ENCODE results near the gene NPLOC4.

Gene NPLOC4

GRCh38 chr17:81539961-81540675 lies 96.8 kb downstream of the NPLOC4 start:
- Histone ChIP-seq H3K36me3 (ENCODE audit: insufficient read depth, low read length) (peaks cover 58% of the 10 kb centered on the region), H3K9me3 (ENCODE audit: insufficient read depth, low read length, severe bottlenecking) (no peaks in the 10 kb centered on the region), H2AFZ (ENCODE audit: low read depth, low read length) (no peak overlapping the region), H3K4me3 (ENCODE audit: low read depth in 1 of 2, low read length in 2 of 2) (no peak overlapping the region), H4K20me1 (ENCODE audit: insufficient read depth, low read length) (peaks cover 18% of the 10 kb centered on the region), H3K27me3 (ENCODE audit: insufficient read depth, low read length, poor library complexity) (no peaks in the 10 kb centered on the region), H3K4me1 (ENCODE audit: insufficient read depth, low read length) (no peaks in the 10 kb centered on the region), H3K27ac (ENCODE audit: low read length) (no peak overlapping the region), H3K9ac (ENCODE audit: low read depth, low read length) (no peak overlapping the region), H3K4me2 (ENCODE audit: insufficient read depth, low read length) (no peak overlapping the region), H3K79me2 (ENCODE audit: insufficient read depth, low read length) (no peaks in the 10 kb centered on the region)
- ATAC-seq (ENCODE audit: insufficient read depth, low read depth), result no peak
- TF ChIP-seq CTCF (IDR thresholded peaks at IDR 0.05; ENCODE audit: borderline replicate concordance, extremely low read depth, low read length, poor library complexity, severe bottlenecking) (no peak), EZH2 (IDR thresholded peaks at IDR 0.05; ENCODE audit: borderline replicate concordance, low read depth, low read length, severe bottlenecking) (no peak)
- DNase-seq, result no peak

- Histone ChIP-seq H4K20me1 (ENCODE audit: insufficient read depth, low read length) (peaks cover 22% of the 10 kb centered on the region), H2AFZ (ENCODE audit: low read depth, low read length) (no peak overlapping the region), H3K4me1 (ENCODE audit: insufficient read depth, low read length) (no peaks in the 10 kb centered on the region), H3K36me3 (ENCODE audit: insufficient read depth, low read length) (peaks cover 55% of the 10 kb centered on the region), H3K4me2 (ENCODE audit: insufficient read depth, low read length) (no peak overlapping the region), H3K27ac (ENCODE audit: low read length) (no peak overlapping the region), H3K27me3 (ENCODE audit: insufficient read depth, low read length, poor library complexity) (no peaks in the 10 kb centered on the region), H3K9ac (ENCODE audit: low read depth, low read length) (no peak overlapping the region), H3K9me3 (ENCODE audit: insufficient read depth, low read length, severe bottlenecking) (no peaks in the 10 kb centered on the region), H3K79me2 (ENCODE audit: insufficient read depth, low read length) (no peaks in the 10 kb centered on the region), H3K4me3 (ENCODE audit: low read depth in 1 of 2, low read length in 2 of 2) (no peak overlapping the region)
- DNase-seq (no peak), ATAC-seq (ENCODE audit: insufficient read depth, low read depth) (no peak)
- TF ChIP-seq CTCF (IDR thresholded peaks at IDR 0.05; ENCODE audit: borderline replicate concordance, extremely low read depth, low read length, poor library complexity, severe bottlenecking) (no peak), EZH2 (IDR thresholded peaks at IDR 0.05; ENCODE audit: borderline replicate concordance, low read depth, low read length, severe bottlenecking) (no peak)
These were observed 97.4 kb downstream of the NPLOC4 start for GRCh38 chr17:81539571-81539900.

GRCh38 chr17:81538651-81539570 lies 98.0 kb downstream of the NPLOC4 start:
- TF ChIP-seq CTCF (IDR thresholded peaks at IDR 0.05; ENCODE audit: borderline replicate concordance, extremely low read depth, low read length, poor library complexity, severe bottlenecking), result no peak
- TF ChIP-seq EZH2 (IDR thresholded peaks at IDR 0.05; ENCODE audit: borderline replicate concordance, low read depth, low read length, severe bottlenecking), result no peak
- Histone ChIP-seq H3K36me3 (ENCODE audit: insufficient read depth, low read length) (peaks cover 49% of the 10 kb centered on the region), H3K4me2 (ENCODE audit: insufficient read depth, low read length) (no peak overlapping the region), H4K20me1 (ENCODE audit: insufficient read depth, low read length) (peaks cover 26% of the 10 kb centered on the region), H3K27me3 (ENCODE audit: insufficient read depth, low read length, poor library complexity) (no peaks in the 10 kb centered on the region), H3K9ac (ENCODE audit: low read depth, low read length) (no peak overlapping the region), H3K27ac (ENCODE audit: low read length) (no peak overlapping the region), H3K4me3 (ENCODE audit: low read depth in 1 of 2, low read length in 2 of 2) (no peak overlapping the region), H3K9me3 (ENCODE audit: insufficient read depth, low read length, severe bottlenecking) (no peaks in the 10 kb centered on the region), H3K79me2 (ENCODE audit: insufficient read depth, low read length) (no peaks in the 10 kb centered on the region), H2AFZ (ENCODE audit: low read depth, low read length) (no peak overlapping the region), H3K4me1 (ENCODE audit: insufficient read depth, low read length) (no peaks in the 10 kb centered on the region)
- ATAC-seq (ENCODE audit: insufficient read depth, low read depth) (peak; percentile 10; the same call in 1 of the 3 replicates), DNase-seq (no peak)

Measured in DND-41 (cell line).